BE2C (cell line): ENCODE data around the gene KRTAP26-1.

ENCODE experiments used
- DNase-seq: peaks from one replicate; pipeline ENCODE4 v3.0.0-alpha.2; 2020
- H3K27me3 ChIP-seq: fragments of 250-450 bp; sonication (Bioruptor Pico); 2 replicates; pipeline ENCODE4 v1.5.1; 2020; ENCODE audit warnings: mild to moderate bottlenecking
- H3K36me3 ChIP-seq: fragments of 250-450 bp; sonication (Bioruptor Pico); 2 replicates; pipeline ENCODE4 v1.5.1; 2020; ENCODE audit warnings: mild to moderate bottlenecking
- H3K4me1 ChIP-seq: fragments of 250-450 bp; sonication (Bioruptor Pico); 2 replicates; pipeline ENCODE4 v1.5.1; 2020
- H3K4me3 ChIP-seq: 2 replicates; pipeline ENCODE4 v1.5.1; 2011; ENCODE audit warnings: low read depth, low read length
- H3K9me3 ChIP-seq: fragments of 250-450 bp; sonication (Bioruptor Pico); 2 replicates; pipeline ENCODE4 v1.5.1; 2020
- TF ChIP-seq, protein P1 (sequence below): IDR thresholded peaks from 2 replicates; pipeline ENCODE4 v1.5.1; 2012; ENCODE audit warnings: mild to moderate bottlenecking, low read depth, low read length

Gene KRTAP26-1

DNA sequence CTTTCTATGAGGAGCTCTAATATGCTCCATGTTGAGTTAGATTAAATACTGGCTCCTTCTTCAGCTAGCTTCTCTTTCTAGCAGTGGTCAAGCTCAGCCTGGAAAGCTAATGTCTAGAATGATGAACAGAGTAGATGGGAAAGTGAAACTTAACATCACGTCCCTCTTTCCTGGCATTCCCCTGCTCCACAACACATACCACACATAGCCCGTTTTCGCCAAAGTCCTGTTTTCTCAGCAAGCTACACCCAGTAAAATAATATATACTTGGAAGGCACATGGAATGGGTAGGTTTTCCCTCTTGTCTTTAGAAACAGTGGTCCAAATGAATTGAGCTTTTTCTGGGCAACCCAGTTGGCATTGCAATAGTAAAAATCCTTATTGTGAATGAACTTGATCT is 13.6 kb upstream of the KRTAP26-1 start:
- no peak overlapping the region for H3K4me3 ChIP-seq
- no peak for DNase-seq
- TF ChIP-seq, protein P1, sequence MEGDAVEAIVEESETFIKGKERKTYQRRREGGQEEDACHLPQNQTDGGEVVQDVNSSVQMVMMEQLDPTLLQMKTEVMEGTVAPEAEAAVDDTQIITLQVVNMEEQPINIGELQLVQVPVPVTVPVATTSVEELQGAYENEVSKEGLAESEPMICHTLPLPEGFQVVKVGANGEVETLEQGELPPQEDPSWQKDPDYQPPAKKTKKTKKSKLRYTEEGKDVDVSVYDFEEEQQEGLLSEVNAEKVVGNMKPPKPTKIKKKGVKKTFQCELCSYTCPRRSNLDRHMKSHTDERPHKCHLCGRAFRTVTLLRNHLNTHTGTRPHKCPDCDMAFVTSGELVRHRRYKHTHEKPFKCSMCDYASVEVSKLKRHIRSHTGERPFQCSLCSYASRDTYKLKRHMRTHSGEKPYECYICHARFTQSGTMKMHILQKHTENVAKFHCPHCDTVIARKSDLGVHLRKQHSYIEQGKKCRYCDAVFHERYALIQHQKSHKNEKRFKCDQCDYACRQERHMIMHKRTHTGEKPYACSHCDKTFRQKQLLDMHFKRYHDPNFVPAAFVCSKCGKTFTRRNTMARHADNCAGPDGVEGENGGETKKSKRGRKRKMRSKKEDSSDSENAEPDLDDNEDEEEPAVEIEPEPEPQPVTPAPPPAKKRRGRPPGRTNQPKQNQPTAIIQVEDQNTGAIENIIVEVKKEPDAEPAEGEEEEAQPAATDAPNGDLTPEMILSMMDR: no peak
- H3K9me3 ChIP-seq: no peaks in the 10 kb centered on the region
- no peaks in the 10 kb centered on the region for H3K36me3 ChIP-seq
- no peaks in the 10 kb centered on the region for H3K27me3 ChIP-seq
- H3K4me1 ChIP-seq: no peaks in the 10 kb centered on the region

DNA sequence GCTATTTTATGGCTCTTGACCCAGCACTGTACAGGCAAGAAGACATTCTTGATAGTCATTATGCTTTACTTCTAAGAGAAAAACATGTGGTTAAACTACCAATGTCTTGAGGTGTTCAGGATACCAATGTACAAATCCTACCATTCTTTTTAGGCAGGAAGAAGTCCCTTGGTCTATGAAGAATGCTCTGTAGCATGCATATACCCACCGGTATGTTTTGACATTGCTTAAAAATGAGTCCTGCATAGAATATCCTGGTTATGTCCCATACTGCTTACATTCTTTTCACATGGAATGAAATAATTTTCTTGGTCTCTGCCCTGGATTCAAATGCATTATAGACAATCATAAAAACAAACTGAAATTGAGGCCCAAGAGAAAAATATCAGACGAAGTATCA is 12.6 kb upstream of the KRTAP26-1 start:
- TF ChIP-seq, protein P1: no peak
- no peaks in the 10 kb centered on the region for H3K27me3 ChIP-seq
- no peaks in the 10 kb centered on the region for H3K36me3 ChIP-seq
- no peaks in the 10 kb centered on the region for H3K9me3 ChIP-seq
- DNase-seq: no peak
- no peaks in the 10 kb centered on the region for H3K4me1 ChIP-seq
- H3K4me3 ChIP-seq: no peak overlapping the region

DNA sequence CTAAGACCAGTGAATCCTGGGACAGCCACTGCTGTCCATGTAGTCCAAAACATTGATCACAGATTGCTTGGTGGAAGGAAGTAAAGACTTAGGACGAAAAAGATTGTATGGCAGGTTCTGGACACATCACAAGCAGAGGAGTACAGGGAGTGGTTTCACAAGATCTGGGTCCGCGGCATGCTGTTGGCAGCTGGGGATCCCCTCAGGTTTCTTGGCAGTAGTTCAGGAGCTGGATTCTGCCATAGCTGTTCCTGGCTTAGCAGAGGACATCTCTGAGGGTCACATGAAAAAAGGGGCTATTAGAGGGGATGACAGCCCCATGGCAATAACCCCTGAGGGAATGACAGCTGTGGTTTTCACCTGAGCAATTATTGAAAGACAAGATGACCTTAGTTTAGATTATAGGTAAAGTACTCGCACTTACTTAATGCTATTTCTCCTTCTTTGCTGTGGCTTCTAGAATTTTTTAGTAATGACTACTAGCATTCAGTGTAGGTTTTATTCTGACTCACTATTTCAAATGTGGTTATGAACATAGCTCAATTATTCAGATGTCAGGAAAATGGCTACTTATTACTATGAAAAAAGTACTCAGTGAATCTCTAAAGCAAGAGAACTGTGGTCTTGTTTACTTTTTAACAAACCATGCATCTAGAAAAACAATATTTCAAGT is 9.2 kb upstream of the KRTAP26-1 start:
- Histone ChIP-seq H3K9me3 (no peaks in the 10 kb centered on the region), H3K4me3 (no peak overlapping the region), H3K4me1 (no peaks in the 10 kb centered on the region), H3K27me3 (no peaks in the 10 kb centered on the region), H3K36me3 (no peaks in the 10 kb centered on the region)
- TF ChIP-seq, protein P1: no peak
- DNase-seq: no peak

DNA sequence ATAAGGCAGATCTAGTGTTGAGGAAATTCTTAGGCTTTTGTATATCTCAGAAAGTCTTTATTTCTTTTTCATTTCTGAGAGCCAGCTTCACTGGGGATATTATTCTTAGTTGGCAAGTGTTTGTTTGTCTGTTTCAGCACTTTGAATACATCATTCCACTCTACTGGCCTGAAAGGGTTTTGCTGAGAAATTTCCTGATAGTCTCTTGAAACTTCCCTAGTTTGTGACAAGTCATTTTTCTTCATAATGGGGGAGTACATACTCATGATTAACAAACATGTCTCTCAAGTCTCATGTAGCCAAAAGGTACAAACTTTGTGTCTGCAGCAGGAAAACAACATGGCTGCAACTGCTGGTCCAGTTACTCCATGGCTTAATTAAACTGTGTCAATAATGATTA is 6.3 kb upstream of the KRTAP26-1 start:
- TF ChIP-seq, protein P1: no peak

DNA sequence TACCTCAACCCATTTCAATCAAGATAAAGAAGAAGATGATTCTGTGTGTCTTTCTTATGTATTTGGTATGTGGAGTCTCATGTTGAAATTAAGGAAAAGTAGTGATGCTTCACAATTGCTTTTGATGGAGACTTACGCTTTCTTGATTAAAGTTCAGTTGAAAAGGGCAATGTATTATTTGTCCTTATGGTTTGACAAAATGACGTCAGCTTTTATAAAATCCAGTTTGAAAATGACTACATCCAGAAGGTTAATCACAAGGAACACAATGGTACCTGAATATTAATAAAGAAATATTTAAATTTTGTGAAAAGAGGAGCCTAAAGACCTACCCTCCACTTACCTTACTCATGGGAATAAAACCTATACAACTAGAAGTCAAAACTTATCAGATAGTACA is 4.4 kb downstream of the KRTAP26-1 start:
- DNase-seq: no peak

More for the DNA sequence above, 6.3 kb upstream of the KRTAP26-1 start:
- Histone ChIP-seq H3K9me3 (no peaks in the 10 kb centered on the region), H3K4me1 (no peaks in the 10 kb centered on the region), H3K4me3 (no peak overlapping the region), H3K27me3 (no peaks in the 10 kb centered on the region), H3K36me3 (no peaks in the 10 kb centered on the region)
- no peak for DNase-seq

DNA sequence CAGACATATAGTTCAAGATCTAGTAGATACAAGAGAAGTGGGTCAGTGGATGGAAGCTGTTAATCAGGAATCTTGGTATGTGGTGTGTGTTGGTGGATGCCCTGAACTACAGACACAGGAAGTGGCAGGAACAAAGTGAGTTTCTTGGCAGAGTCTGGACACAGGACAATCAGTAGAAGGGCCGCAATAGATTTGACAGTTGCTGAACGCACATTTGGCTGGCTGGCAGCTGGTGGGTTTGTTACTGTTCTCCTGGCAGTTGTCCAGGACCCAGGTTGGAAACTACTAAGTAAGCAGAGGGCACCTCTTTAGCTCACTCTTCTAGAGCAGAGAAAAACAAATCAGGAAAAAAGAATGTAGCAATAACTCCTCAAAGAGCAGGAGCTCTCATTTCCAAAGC is 13.2 kb downstream of the KRTAP26-1 start:
- TF ChIP-seq, protein P1: no peak
- no peaks in the 10 kb centered on the region for H3K9me3 ChIP-seq
- H3K27me3 ChIP-seq: no peaks in the 10 kb centered on the region
- H3K4me1 ChIP-seq: no peaks in the 10 kb centered on the region
- H3K4me3 ChIP-seq: no peak overlapping the region
- no peaks in the 10 kb centered on the region for H3K36me3 ChIP-seq
- DNase-seq: no peak

More for the DNA sequence above, 4.4 kb downstream of the KRTAP26-1 start:
- TF ChIP-seq, protein P1: no peak
- Histone ChIP-seq H3K27me3 (no peaks in the 10 kb centered on the region), H3K4me3 (no peak overlapping the region), H3K4me1 (no peaks in the 10 kb centered on the region), H3K36me3 (no peaks in the 10 kb centered on the region), H3K9me3 (no peaks in the 10 kb centered on the region)
